Measurements from ENCODE around the gene VPS13D.

VPS13D gene

GRCh38 chr1:12287869-12288268, 58.0 kb downstream of the VPS13D start:
- Histone ChIP-seq H3K9me3 (ENCODE audit: low read length) (no peaks in the 10 kb centered on the region), H3K27ac (ENCODE audit: low read depth, low read length, poor library complexity, severe bottlenecking) (no peak overlapping the region), H3K27me3 (ENCODE audit: insufficient read depth, low read length) (no peaks in the 10 kb centered on the region), H3F3A (ENCODE audit: insufficient read depth, low read length) (no peaks in the 10 kb centered on the region), H3K36me3 (ENCODE audit: insufficient read depth, low read length) (peaks cover 7% of the 10 kb centered on the region; the same call in 1 of the 2 replicates), H3K9ac (ENCODE audit: low read length) (no peak overlapping the region), H3K4me1 (ENCODE audit: insufficient read depth, low read length, severe bottlenecking) (no peaks in the 10 kb centered on the region), H3K4me3 (ENCODE audit: low read depth, low read length, poor library complexity, severe bottlenecking) (no peak overlapping the region), H3K79me2 (ENCODE audit: insufficient read depth, low read length) (no peaks in the 10 kb centered on the region), H3K4me2 (ENCODE audit: low read length) (no peak overlapping the region), H3K9me2 (ENCODE audit: low read depth, low read length) (no peaks in the 10 kb centered on the region), H4K20me1 (ENCODE audit: insufficient read depth, low read length) (no peaks in the 10 kb centered on the region), H2AFZ (ENCODE audit: low read length) (no peak overlapping the region)
- TF ChIP-seq CTCF (IDR thresholded peaks at IDR 0.05; ENCODE audit: low read length), result no peak
- no peak for TF ChIP-seq EZH2 (IDR thresholded peaks at IDR 0.05; ENCODE audit: borderline replicate concordance, low read length)

GRCh38 chr1:12290828-12291227, 61.0 kb downstream of the VPS13D start:
- Histone ChIP-seq H2AFZ (ENCODE audit: low read length) (no peak overlapping the region), H3K4me1 (ENCODE audit: insufficient read depth, low read length, severe bottlenecking) (no peaks in the 10 kb centered on the region), H3K4me3 (ENCODE audit: low read depth, low read length, poor library complexity, severe bottlenecking) (no peak overlapping the region), H3K36me3 (ENCODE audit: insufficient read depth, low read length) (peaks cover 9% of the 10 kb centered on the region; the same call in 1 of the 2 replicates), H3K9me2 (ENCODE audit: low read depth, low read length) (no peaks in the 10 kb centered on the region), H3K9ac (ENCODE audit: low read length) (no peak overlapping the region), H3K9me3 (ENCODE audit: low read length) (no peaks in the 10 kb centered on the region), H3K79me2 (ENCODE audit: insufficient read depth, low read length) (no peaks in the 10 kb centered on the region), H3F3A (ENCODE audit: insufficient read depth, low read length) (no peaks in the 10 kb centered on the region), H4K20me1 (ENCODE audit: insufficient read depth, low read length) (no peaks in the 10 kb centered on the region), H3K4me2 (ENCODE audit: low read length) (no peak overlapping the region), H3K27ac (ENCODE audit: low read depth, low read length, poor library complexity, severe bottlenecking) (no peak overlapping the region), H3K27me3 (ENCODE audit: insufficient read depth, low read length) (no peaks in the 10 kb centered on the region)
- TF ChIP-seq EZH2 (IDR thresholded peaks at IDR 0.05; ENCODE audit: borderline replicate concordance, low read length), result no peak
- TF ChIP-seq CTCF (IDR thresholded peaks at IDR 0.05; ENCODE audit: low read length), result no peak

- Histone ChIP-seq H3F3A (ENCODE audit: insufficient read depth, low read length) (no peaks in the 10 kb centered on the region), H3K36me3 (ENCODE audit: insufficient read depth, low read length) (peaks cover 9% of the 10 kb centered on the region), H3K79me2 (ENCODE audit: insufficient read depth, low read length) (no peaks in the 10 kb centered on the region), H3K4me3 (ENCODE audit: low read depth, low read length, poor library complexity, severe bottlenecking) (no peak overlapping the region), H3K9me2 (ENCODE audit: low read depth, low read length) (no peaks in the 10 kb centered on the region), H3K27ac (ENCODE audit: low read depth, low read length, poor library complexity, severe bottlenecking) (no peak overlapping the region), H4K20me1 (ENCODE audit: insufficient read depth, low read length) (no peaks in the 10 kb centered on the region), H3K9ac (ENCODE audit: low read length) (no peak overlapping the region), H3K27me3 (ENCODE audit: insufficient read depth, low read length) (no peaks in the 10 kb centered on the region), H3K4me2 (ENCODE audit: low read length) (no peak overlapping the region), H3K4me1 (ENCODE audit: insufficient read depth, low read length, severe bottlenecking) (no peaks in the 10 kb centered on the region), H2AFZ (ENCODE audit: low read length) (no peak overlapping the region), H3K9me3 (ENCODE audit: low read length) (no peaks in the 10 kb centered on the region)
- TF ChIP-seq CTCF (IDR thresholded peaks at IDR 0.05; ENCODE audit: low read length) (no peak), EZH2 (IDR thresholded peaks at IDR 0.05; ENCODE audit: borderline replicate concordance, low read length) (no peak)
Observed at GRCh38 chr1:12293416-12293815, 63.6 kb downstream of the VPS13D start.
